Measurements from ENCODE around the gene CCR6.
"Not testable (repeated sequence)": the region's sequence is repeated elsewhere in the genome, so short reads cannot be mapped to it uniquely, and the experiment has no call there.

CCR6 gene

DNA sequence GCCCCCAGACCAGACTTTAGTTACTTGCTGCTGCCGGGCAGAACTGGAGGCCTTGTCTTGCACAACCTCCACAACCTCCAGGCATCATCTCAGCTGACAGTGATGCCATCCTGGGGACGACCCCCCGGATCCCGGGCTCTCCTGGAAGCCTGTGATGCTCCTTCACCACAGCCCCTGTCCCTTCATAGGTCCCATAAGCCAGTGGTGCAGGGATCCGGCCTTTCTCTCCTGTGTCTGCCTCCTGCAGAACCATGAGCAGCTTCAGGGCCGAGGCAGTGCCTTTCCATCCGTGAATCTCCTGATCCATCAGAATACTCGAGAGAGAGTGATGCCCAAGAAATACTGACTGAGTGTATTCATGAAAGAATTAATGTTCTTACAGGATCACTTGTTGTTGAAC lies 57.2 kb downstream of the CCR6 start:
- not testable (repeated sequence) for H3K27ac ChIP-seq (ENCODE audit: insufficient read depth, low read length, poor library complexity, severe bottlenecking); H3K9me3 ChIP-seq (ENCODE audit: control insufficient read depth, low read length); H3K27me3 ChIP-seq (replicated peaks; ENCODE audit: control insufficient read depth, insufficient read depth, low read length, poor library complexity, severe bottlenecking); H3K4me3 ChIP-seq (ENCODE audit: insufficient read depth, low read depth, low read length, poor library complexity, severe bottlenecking); H3K36me3 ChIP-seq (ENCODE audit: control insufficient read depth, insufficient read depth, low read length); H3K4me1 ChIP-seq (ENCODE audit: control insufficient read depth, insufficient read depth, low read length, poor library complexity, severe bottlenecking); DNase-seq

DNA sequence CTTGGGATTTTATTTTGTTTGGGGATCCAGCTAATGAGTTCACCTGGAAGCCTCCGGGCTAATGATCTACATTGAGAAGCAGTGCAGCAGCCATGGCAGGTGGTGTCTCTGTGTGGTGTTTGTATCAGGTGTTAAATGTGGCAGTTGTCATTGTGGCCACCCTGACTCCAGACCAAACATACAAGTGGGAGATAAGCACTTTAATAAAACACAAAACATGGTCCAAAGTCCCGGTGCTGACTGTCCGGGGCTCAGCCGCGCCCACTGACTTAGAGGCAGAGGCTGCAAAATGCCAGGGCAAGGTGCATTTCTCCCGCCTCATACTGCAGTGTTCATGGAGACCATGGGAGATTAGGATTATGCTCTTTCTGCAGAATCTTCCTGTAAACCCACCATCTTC lies 58.5 kb downstream of the CCR6 start:
- H3K4me3 ChIP-seq (ENCODE audit: insufficient read depth, low read depth, low read length, poor library complexity, severe bottlenecking); H3K9me3 ChIP-seq (ENCODE audit: control insufficient read depth, low read length): not testable (repeated sequence)

DNA sequence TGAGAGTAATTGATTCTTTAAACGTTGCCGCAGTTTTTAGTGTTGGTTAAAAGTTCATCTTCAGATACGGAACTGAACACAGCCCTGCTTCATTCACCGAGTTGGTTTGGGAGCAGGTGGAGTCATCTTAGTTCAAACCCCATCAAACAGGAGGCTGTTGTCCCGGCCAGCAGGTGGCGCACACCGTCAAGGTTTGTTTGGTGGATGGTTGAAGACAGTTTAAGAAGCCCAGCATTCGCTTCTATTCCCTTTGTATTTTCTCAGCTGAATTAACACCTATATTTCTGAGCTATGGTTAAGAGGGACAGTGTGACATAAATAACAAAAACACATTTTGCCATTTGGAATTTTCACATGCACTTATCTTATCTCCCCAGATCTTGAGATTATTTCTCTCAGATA lies 60.0 kb downstream of the CCR6 start:
- not testable (repeated sequence) for H3K4me1 ChIP-seq (ENCODE audit: control insufficient read depth, insufficient read depth, low read length, poor library complexity, severe bottlenecking); H3K36me3 ChIP-seq (ENCODE audit: control insufficient read depth, insufficient read depth, low read length); DNase-seq; H3K27me3 ChIP-seq (replicated peaks; ENCODE audit: control insufficient read depth, insufficient read depth, low read length, poor library complexity, severe bottlenecking); H3K27ac ChIP-seq (ENCODE audit: insufficient read depth, low read length, poor library complexity, severe bottlenecking); H3K4me3 ChIP-seq (ENCODE audit: insufficient read depth, low read depth, low read length, poor library complexity, severe bottlenecking); H3K9me3 ChIP-seq (ENCODE audit: control insufficient read depth, low read length)

More for the DNA sequence above, 58.5 kb downstream of the CCR6 start:
- not testable (repeated sequence) for H3K4me1 ChIP-seq (ENCODE audit: control insufficient read depth, insufficient read depth, low read length, poor library complexity, severe bottlenecking); DNase-seq; H3K36me3 ChIP-seq (ENCODE audit: control insufficient read depth, insufficient read depth, low read length); H3K27ac ChIP-seq (ENCODE audit: insufficient read depth, low read length, poor library complexity, severe bottlenecking); H3K27me3 ChIP-seq (replicated peaks; ENCODE audit: control insufficient read depth, insufficient read depth, low read length, poor library complexity, severe bottlenecking)

DNA sequence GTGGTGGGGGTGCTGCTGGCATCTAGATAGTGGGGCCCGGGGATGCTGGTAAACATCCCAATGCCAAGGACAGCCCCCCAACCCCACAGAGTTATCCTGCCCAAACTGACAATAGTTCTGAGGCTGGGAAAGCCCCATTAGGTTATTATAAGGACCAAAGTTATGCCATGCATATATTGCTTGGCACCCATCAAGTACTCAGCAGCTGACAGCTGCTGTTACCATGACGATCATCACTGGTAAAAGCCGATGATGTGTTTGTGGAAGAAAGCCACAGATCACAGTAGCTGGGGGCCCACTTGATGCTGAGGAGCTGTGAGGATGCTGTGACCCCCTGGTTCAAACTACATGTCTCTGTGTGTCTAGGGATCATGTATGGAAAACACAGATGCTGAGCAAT lies 62.2 kb downstream of the CCR6 start:
- not testable (repeated sequence) for H3K4me3 ChIP-seq (ENCODE audit: insufficient read depth, low read depth, low read length, poor library complexity, severe bottlenecking); DNase-seq; H3K9me3 ChIP-seq (ENCODE audit: control insufficient read depth, low read length); H3K36me3 ChIP-seq (ENCODE audit: control insufficient read depth, insufficient read depth, low read length); H3K27me3 ChIP-seq (replicated peaks; ENCODE audit: control insufficient read depth, insufficient read depth, low read length, poor library complexity, severe bottlenecking); H3K27ac ChIP-seq (ENCODE audit: insufficient read depth, low read length, poor library complexity, severe bottlenecking); H3K4me1 ChIP-seq (ENCODE audit: control insufficient read depth, insufficient read depth, low read length, poor library complexity, severe bottlenecking)

DNA sequence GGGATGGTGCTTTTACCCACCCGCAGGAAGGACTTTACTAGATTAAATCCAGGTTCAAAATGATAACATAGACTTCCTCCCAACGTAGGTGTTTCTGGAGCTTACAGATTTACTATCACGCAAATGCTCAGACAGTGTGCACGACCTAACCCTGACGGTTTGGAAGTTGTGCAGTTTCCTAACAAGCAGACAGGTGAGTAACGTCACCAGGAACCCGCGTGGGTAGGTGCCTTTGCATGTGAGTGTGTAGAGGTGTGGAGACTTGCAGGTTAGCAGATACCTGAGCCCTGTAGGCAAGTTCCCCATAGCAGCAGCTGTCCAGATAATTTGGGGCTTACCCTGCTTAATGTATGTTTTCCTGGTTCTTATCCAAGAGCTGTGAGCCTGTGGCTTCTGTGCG lies 64.4 kb downstream of the CCR6 start:
- not testable (repeated sequence) for H3K4me3 ChIP-seq (ENCODE audit: insufficient read depth, low read depth, low read length, poor library complexity, severe bottlenecking); DNase-seq; H3K4me1 ChIP-seq (ENCODE audit: control insufficient read depth, insufficient read depth, low read length, poor library complexity, severe bottlenecking); H3K36me3 ChIP-seq (ENCODE audit: control insufficient read depth, insufficient read depth, low read length); H3K27me3 ChIP-seq (replicated peaks; ENCODE audit: control insufficient read depth, insufficient read depth, low read length, poor library complexity, severe bottlenecking); H3K27ac ChIP-seq (ENCODE audit: insufficient read depth, low read length, poor library complexity, severe bottlenecking); H3K9me3 ChIP-seq (ENCODE audit: control insufficient read depth, low read length)

All from effector memory CD4-positive, alpha-beta T cell (primary cell).